Body of pancreas (tissue), 4 donors: Measurements from ENCODE around the gene KNCN.

Source experiments
- CTCF ChIP-seq, 7 experiments: fragments of 450-650 bp in 4 of 7; fragments of 200-600 bp in 3 of 7; sonication (generic) in 3 of 7; IDR thresholded peaks; one replicate each; pipeline ENCODE4 v1.5.1; 2016 to 2019; ENCODE audit warnings: antibody characterized with exemption in 7 of 7
- POLR2A ChIP-seq, 3 donors: fragments of 450-650 bp; IDR thresholded peaks; one replicate each; pipeline ENCODE4 v1.6.1; 2016; ENCODE audit warnings: antibody characterized with exemption in 3 of 3, mild to moderate bottlenecking in 2 of 3

- TF ChIP-seq POLR2A (IDR thresholded peaks at IDR 0.05) (no peak), CTCF (IDR thresholded peaks at IDR 0.05) (no peak)
Observed at GRCh38 chr1:46553506-46553905, 2.1 kb upstream of the KNCN start.
